Embryonic facial prominence (tissue), 1 donor: ENCODE data around the gene AFF3.
"Not testable (repeated sequence)": the region's sequence is repeated elsewhere in the genome, so short reads cannot be mapped to it uniquely, and the experiment has no call there.

ENCODE experiments used
- DNase-seq: peaks from one replicate; pipeline ENCODE4 v3.0.0-alpha.2; 2016; ENCODE audit errors: extremely low spot score

Gene AFF3

DNA sequence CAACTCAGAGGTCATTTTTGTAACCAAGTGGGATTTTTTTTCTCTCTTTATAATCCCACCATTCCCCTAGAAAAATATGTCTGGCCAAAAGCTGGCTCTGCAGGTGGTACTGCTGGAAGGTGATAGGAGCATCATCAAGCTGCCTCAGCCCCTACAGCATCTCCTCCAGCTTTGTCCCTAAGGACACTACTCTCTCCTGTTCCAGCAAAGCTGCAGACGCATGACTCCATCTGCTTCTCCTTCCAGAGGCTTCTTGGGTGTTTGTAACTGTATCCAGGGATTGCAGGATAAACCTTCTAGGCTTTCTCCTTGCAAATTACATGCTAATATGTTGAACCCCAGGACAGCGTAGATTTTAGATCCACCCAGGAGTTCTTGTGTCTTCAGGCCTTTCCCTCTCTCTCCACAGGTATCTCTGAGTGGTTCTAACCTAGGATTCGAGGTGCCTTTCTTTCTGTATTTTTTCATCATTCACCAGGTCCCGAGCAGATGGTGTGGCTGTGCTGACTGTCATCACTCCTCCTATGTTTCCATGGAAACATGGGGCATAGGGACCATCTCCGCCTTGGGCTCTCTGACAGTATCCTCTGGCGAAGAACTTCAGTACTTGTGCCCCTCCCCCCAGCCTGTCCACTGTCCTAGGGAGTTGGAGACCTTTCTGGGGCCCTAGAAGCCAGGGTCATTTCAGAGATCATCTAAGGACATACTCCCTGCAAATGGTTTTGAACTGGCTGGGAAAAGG lies 34.3 kb downstream of the AFF3 start:
- DNase-seq, result no peak

DNA sequence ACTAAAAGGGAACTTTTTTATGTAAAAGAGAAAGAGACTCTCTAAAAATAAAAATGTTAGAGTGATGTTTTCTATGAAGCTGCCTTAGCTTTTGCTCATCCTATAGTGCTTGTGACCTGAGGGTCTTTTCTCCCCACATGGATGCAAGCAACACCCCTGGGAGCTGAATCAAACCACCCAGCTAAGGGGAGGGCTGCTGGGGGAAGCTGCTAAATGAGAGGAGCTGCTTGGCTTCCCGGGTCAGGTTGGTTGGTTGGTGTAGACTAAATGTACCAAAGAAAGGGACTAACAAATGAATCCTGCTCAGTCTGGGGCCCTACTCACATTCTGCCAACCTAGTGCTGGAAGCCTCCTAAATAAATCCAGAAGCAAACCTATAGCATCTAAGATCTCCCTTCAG lies 35.0 kb downstream of the AFF3 start:
- no peak for DNase-seq

GRCh38 chr2:100106460-100106859 lies 35.9 kb downstream of the AFF3 start:
- no peak for DNase-seq

GRCh38 chr2:100105678-100106054 lies 36.7 kb downstream of the AFF3 start:
- DNase-seq, result no peak

DNA sequence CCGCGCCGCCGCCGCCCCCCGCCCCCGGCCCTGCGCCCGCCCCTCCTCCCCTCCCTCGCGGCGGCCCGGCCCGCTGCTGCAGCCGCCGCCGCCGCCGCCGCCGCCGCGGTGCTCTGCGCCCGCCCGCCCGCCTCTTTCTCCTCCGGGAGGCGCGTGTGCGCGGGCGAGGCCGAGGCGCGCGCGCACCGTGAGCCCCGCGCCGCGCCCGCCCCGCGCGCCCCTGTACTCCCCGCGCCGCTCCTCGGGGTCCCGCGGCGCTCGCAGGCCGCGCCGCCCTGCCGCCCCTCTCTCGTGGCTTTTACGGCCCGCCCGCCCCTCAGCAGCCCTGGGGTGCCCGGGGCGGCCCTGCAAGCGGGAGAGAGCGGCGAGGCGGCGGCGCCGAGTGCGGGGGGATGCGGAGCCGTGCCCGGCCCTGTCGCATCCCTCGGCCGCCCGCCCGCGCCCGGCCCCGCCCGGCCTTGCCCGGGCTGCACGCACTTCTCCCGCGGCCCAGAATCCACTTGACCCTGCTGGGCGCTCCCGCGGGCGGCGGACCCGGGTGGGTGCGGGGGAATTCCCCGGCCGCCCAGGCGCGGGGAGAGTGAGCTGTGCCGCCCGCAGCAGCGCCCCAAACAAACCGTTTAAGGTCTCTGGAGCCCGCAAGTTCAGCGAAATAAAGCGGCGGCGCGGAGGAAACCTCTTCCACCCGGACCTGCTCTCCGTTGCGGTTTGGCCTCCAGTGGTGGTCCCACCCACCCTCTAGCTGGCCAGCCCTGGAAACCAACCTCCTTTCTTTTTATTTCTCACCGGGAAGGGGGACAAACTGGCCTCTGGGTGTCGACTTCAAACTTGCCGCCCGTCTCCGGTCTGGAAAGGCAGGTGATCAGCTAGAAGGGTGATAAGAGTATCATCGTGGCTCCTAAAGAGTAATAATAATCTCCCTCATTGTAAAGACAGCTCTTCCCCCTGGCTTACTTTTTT lies 37.4 kb downstream of the AFF3 start:
- no peak for DNase-seq

- not testable (repeated sequence) for DNase-seq
Observed at GRCh38 chr2:100104265-100104664, 38.1 kb downstream of the AFF3 start.

GRCh38 chr2:100103527-100104252 lies 38.7 kb downstream of the AFF3 start:
- DNase-seq, result not testable (repeated sequence)

DNA sequence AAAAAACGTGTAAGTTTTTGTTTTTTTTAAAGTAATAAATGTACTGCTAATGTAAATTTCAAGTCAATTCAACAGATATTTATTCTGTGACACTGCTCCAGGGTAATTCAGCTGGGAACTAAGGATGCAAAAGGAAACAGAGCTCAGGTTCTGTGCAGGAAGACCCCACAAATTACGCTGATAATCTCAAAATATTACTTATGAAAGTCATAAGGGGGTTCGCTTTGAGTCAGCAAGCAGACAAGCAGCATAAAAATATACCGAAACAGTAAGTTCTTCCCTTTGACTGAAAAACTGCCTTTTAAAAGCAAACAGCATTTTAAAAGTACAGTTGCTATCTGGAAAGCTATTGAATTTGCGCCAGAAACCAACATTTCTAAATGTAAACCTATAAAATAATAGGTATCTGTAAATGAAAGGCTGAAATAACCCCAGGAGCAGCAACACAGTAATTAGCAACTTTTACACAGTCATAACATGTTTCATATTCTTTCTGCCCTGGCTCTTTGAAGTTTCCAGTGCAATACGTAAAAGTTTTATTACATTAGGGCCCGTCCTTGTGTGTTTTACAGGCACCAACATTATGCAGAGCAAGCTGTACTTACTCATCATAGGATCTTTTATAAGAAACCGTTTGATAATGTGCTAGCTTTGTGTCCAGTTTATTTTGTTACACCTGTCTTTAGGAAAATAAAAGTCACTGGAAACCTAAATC lies 39.8 kb downstream of the AFF3 start:
- DNase-seq, result not testable (repeated sequence)

- not testable (repeated sequence) for DNase-seq
Observed at GRCh38 chr2:100098855-100099254, 43.5 kb downstream of the AFF3 start.

DNA sequence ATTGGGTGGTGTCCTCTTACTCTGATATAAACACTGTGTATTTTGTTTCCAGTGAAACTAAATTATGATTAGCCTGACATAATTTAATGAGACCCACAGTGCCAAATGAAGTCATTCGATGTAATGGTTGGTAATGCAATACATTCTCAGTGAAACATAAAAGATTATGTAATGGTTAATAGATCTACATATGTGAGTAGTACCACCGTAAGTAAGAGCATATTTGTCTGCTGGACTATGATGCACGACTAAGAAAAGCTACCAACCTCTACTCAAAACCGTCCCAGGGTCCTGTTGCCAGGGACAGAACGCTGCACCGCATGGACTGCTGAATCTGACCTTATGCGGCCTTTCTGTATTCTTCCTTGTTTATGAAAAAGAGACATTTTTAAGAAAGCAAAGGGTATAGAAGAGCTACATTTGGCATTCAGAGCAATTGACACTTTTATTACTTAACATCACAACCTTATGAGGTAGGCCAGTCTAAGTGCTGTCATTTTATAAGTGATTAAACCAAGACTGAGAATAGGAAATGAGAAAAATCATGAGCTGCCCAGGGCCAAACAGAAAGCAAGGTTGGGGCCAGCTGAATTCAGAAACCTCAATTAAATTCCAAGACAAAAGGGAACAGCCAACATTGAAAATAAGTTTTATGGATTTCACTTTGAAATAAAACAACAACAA lies 44.6 kb downstream of the AFF3 start:
- not testable (repeated sequence) for DNase-seq

DNA sequence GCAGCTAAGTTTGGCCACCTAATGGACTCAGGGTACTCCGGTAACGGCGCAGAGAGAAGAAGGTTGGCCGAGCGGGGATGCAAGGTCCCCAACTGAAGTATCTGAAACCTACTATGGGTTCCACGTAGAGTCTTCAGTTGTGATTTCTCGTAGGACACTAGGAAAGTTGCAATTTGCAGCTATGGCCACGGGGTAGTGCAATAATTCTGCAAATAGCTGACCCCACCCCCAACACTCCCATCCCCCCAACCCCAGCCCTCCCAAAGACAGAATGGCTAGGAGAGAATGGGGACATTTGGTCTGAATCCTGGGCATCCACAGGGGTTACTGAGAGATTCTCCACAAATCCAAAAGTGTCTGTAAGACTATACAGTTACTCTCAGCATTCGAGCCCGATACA lies 46.5 kb downstream of the AFF3 start:
- DNase-seq, result not testable (repeated sequence)

DNA sequence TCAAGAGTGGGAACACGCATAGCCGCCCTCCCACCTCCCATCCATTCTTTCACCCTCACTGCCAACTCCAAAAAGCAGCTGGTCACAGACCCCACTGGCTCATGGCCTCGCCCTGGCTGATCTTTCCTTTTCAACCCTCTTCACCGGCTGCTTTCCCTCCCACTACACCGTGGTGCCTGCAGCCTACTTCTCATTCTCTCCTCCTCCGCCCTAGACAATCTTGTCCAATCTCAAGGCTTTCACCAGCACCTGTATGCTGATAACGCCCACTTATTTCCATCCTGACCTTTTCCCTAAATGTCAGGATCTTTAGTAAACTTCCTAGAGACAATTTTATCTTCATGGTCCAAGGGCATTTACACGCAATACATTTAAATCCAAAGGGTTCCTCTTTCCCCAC lies 50.6 kb downstream of the AFF3 start:
- DNase-seq, result not testable (repeated sequence)

- not testable (repeated sequence) for DNase-seq
Observed at GRCh38 chr2:100085744-100086143, 56.6 kb downstream of the AFF3 start.

- DNase-seq, result not testable (repeated sequence)
Observed at GRCh38 chr2:100083421-100084216, 58.8 kb downstream of the AFF3 start.

- DNase-seq, result not testable (repeated sequence)
Observed at GRCh38 chr2:100082302-100082978, 60.0 kb downstream of the AFF3 start.

DNA sequence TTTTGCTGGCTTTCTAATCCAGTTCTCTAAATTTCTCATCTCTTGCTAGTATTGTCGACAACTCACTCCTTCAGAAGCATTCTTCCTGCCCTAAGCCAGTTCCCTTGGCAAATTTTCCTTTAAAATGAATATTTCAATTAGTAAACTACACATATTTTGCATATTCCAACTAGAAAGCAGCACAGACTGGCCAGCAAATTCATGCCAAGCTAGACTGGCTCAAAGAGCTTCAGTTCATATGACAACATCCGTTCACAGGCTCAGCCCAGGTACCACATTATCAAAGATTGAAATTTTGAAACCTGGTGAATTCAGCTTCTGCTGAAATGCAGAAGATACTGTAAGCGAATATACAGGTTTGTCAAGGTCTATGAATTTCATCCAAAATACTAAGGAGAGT lies 64.5 kb downstream of the AFF3 start:
- no peak for DNase-seq

GRCh38 chr2:100077456-100077855 lies 64.9 kb downstream of the AFF3 start:
- DNase-seq, result no peak

- no peak for DNase-seq
Observed at GRCh38 chr2:100075532-100075931, 66.9 kb downstream of the AFF3 start.

DNA sequence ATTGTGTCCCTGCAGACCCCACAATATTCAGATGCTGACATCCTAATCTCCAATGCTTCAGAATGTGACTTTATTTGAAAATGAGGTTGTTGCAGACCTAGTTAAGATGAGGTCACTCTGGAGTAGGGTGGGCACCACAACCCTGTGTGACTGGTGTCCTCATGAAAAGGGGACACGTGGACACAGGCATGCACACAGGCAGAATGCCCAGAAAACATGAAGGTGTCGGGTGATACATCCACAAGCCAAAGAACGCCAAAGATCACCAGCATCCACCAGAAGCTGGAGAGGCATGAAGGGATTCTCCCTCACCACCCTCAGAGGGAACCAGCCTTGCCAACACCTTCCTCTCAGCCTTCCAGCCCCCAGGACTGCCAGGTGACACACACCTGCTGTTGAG lies 69.3 kb downstream of the AFF3 start:
- DNase-seq, result no peak
